GM19452 (cell line): ENCODE measurements around the gene SETBP1.

ENCODE experiments used
- ATAC-seq: cut with Tn5 transposase; IDR thresholded peaks from one replicate; pipeline ENCODE4 v1.9.1; 2021; ENCODE audit not compliant: unreplicated experiment

SETBP1 gene

DNA sequence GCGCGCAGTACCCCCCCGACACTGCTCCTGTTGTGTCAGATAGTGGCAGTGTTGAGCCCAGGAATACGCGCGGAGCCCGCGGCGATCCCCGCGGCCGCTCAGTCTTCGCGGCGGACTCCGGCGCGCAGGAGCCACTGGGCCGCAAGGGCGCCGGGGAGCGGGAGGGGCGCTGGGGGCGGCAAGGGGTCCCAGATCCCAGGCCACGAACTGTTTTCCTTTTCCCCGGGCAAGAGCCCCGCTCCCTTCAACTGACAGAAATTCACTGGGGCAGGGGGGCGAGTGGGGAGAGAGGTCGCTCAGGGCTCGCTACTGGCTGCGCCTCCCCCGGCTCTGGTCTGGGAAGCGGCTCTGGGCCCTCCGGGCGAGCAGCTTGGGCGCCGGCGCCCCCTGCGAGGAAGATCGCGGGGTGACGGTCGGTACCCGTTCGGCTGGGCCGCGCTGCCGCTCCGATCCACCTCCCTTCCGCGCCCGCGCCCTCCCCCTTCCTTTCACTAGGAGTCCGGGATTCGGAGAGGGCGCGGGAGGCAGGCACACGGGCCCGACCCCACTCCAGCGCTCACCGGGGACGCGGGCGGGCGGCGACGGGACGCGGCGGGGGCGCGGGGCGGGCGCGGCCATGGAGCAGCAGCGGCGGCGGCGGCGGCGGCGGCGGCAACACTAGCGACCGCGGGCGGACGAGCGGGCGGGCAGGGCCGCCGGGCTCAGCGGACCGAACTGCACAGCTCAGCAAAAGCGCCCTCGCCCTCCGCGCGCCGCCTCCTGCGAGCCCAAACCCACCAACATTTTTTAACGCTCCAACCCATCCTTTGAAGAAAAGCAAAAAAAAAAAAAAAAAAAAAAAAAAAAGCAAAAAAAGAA lies 1.4 kb upstream of the SETBP1 start:
- peak; percentile 84 for ATAC-seq

DNA sequence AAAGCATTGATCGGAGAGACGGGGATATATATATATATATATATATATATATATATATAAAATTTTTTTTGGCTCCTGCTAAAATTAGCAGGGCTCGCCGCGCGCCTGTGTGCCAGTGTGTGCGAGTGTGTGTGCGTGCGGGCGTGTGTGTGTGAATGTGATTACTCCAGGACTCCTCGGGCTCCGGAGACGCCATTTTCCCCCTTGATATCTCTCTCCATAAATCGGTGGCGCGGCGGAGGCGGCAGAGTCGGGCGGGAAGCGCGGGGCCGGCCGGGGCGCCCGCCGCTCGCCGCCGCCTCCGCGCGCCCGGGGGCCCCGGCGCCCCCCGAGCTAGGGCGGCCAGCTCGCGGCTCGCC lies 795 bp upstream of the SETBP1 start:
- peak; percentile 14 for ATAC-seq

DNA sequence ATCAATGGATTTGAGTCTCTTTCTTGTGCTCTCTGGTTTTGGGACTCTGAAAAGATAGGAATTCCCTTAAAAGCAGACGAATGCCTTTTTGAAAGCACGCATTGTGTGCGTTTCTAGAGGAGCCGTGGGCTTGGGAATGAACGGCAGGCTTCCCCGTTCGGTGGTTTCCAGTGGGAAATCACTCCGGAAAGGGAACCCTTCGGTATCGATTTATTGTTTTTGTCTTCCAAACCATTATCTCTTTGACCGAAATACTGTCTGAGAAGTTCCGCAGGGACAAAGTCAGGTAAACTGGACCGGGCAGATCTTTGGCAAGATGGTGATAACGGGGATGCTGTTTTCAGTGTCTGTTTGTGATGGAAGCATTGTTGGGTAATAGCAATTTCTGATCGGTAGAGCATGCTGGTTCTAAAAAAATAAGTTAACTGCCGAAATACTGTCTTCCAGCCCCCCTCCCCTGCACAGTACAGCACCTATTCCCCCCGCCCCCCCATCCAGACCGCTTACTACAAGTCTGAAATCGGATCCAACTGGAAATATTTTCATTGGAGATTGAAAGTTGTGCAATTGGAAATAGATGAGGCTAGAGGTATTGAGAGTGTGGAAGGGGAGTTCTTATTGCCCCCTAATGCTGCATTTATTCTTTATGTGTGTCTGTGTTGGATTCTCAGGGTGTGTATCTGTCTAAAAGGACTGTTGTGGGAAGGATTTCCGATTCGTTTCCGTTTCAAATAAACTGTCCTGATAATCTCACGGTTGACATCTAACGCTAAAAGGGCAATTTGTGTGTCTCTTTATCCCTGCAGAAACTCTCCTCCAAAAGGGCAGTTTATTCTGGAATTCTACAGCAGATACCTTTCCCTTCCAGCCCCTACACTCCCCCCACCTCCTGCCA lies 635 bp downstream of the SETBP1 start:
- ATAC-seq = no peak

DNA sequence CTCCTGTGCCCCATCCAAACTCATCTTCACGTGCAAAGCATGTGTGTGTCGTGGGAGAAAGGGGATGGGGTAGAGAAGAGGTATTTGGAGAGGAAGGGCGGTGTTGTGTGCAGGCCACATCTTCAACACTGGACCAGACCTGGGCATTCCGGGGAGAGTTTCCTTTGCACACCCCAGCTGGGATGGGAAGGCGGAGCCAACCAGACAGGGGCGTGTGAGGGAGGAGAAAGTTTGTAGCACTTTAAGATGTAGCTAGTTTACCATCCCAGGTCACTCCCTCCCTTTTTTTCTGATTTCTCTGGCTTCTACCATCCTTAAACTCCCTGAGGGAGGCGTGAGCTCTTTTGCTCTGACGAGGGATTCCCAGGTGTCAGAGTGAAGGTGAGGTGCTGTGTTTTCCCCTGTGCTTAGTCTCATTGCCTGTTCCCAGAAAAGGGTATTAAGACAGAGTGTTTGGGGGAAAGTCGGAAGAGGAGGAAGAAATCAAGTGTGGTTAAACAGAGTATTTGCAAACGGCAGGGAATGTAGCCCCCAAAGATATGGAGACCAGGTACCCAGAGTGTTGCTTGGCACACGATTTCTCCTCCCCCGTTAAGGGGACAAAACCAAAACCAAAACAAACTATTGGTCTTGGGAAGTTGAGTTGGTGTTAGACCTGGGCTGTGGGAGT lies 1.6 kb downstream of the SETBP1 start:
- no peak for ATAC-seq

DNA sequence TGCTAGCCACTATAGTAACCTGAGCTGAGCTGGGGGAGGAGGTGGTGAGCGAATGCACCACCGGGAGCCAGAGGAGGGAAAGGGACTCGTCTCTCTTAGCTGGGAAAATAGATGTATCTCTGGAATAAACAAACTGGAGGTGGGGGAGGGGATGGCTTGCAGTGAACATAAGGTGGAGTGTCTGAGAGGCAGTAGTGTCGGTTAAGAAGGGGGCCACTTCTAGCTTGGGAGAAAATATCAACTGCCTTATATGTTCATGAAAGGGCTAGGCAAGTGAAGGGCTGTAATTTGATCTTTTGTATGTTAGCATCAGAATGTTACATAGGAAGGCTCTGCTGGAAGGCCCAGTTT lies 2.2 kb downstream of the SETBP1 start:
- ATAC-seq = no peak

DNA sequence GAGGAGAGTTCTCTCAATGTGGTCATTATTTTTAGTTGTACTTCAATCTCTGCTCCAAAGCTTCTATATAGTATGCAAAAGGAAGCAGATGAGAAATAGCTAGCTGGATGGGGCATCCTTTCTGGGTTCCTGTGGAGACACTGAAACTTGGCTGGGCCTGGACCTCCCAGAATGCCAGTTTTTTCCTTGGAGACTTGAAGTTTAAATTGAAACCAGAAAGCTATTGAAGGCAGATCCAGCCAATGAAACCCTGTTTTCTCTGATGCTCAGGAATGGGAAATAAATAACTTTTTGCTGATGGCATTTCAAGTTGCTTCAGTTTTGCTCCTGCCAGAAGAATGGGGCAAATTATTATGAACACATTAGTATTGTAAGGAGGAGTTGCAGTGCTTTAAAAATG lies 2.9 kb downstream of the SETBP1 start:
- no peak for ATAC-seq

DNA sequence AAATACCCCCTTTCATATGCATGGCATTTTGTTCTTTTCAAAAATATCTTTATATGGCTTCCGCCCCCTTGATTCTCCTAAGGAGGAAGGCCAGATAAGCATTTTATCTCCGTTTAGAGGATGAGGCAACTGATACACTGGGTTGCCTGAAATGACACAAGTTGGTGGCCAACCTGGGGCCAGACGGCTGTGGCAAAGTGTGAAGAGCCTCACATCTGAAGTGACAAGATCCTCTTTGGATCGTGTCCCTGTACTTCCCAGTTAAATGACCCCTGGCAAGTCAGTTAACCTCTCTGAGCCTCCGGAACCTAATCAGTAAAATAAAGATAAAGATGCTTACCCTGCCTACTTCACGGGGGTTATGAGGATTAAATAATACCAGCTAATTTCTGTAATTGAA lies 4.6 kb downstream of the SETBP1 start:
- no peak for ATAC-seq

DNA sequence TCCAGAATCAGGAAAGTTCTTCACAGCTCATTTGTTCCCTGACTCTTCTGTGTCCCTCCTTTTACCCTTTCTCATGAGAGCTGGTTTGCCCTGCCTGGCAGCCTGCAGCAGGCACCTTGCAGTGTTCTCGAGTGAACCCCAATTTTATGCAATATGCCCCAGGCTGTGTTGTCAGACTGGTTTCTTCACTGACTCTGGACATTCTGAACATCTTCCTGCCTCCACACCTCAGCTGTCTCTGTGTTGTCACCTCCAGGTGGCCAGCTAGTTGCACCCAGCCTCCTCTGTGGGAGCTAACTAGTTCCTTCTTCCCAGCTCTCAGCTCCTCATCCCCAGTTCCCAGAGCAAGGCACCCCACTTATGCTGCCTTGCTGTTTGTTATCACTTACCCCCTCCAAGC lies 5.5 kb downstream of the SETBP1 start:
- no peak for ATAC-seq

DNA sequence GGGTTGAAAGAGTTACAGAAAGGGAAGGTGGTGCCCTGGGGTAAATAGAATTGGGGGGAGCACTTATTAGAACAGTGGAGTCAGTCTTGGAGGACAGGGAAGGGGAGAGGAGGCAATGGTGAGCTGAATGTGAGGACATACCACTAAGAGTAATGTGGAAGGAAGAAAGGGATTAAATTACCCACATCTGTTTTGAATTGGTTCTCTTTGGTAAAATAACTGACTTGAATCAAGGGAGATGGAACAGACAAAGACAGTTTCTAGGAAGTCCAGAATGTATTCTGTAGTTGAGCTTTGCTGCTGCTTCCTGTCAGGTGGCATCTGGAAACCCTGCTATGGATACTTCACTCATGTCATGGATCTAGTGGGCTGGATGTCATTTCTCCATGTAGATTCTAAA lies 6.7 kb downstream of the SETBP1 start:
- no peak for ATAC-seq

DNA sequence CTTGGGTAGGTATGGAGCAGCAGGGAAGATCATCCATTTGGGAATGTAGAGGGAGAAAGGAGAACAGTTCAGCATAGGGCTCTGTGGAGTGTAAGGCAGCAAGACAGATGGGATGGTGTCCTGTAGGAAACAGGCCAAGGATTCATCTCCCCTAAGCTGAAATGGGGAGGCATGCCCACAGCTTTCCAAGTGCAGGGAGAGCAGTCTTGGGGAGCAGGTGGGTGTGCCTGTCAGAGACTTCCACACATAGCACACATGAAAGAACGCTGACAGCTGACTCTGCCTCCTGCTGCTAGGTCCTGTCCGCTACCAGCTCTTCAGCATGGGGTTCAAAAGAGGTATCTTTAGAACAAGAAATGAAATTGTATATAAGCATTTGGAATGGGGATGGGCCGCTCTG lies 9.0 kb downstream of the SETBP1 start:
- ATAC-seq = no peak

DNA sequence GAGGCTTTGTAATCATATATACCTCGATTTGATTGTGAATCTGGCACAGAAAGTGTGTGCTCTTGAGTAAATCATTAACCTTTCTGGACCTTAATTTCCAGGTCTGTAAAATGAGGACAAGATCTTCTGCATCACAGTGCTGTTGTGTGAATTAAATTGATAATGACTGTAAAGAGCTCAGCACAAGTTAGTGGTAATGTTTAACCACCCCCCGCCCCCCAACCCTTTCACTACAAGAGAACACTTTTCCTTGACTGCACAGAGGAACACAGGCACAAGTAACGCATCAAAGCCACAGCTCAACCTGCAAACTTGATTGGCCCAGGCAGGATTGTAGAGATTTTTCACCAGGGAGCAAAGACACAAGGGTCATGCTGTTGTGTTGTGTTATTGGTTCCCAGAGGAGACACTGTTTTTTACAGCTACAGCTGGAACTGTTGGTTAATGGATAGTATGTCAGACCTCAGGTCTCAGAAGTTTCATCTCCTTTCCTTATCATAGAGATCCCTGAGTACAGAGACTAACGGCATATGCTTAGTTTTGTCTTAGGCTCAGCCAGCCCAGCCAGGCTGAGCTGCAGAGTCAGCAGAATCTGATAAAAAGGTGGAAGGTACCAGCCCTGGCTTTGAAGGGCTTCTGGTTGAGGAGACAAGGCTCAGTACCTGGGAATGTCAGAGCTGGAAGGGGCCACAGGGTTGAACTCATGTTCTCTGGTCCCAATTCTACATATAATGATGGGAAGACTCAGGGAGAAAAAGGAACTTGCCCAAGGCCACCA lies 10.6 kb downstream of the SETBP1 start:
- no peak for ATAC-seq

DNA sequence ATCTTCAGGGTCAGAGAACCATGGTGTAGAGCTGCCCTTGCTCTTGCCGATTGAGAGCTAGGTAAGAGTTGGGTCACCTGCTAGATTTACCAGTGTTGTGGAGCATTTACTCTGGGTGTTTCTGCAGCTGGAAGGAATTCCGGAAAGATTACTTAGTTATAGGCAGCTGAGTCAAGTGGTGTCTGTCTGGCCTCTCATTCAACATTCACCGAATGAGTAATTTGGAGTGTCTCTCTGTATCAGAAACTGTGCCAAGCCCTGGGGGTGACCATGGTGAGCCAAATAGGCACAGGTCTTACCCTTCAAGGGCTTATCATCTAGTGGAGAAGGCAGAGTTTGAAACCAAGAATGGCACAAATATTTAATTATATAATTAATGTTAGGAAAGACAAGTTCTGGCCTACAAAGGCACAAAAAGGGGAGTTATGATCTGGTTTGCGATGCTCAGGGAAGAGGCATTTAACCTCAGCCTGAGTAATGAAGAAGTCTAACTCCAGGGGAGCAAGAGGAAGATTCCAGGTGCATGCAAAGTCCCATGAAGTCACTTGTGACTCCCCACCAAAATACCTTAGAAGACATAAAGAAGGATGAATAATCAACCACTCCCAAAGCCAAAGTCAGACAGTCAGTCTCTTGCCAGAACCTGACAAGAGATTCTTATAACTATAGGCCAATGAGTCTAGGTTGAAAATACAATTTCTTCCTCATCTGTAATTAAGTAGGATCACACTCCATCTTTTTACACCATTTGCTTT lies 12.5 kb downstream of the SETBP1 start:
- no peak for ATAC-seq

DNA sequence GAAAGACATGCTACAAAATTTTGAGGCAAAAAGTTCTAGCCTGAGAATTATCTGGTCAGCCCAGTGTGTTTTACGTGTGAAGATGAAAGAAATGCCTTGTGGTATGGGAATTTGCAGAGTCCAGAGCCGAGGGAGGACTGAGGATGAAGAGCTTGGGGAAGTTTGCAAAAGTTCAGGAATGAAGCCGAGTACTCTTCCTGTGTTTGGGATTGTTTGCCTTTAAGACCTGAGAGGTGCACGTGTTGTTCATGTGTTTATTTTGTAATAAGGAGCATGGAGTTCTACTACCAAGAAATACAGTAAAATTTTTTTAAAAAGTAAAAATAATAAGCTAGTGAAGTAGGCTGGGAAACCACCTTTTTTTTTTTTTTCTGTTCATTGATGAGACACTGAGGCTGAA lies 14.8 kb downstream of the SETBP1 start:
- ATAC-seq = no peak

DNA sequence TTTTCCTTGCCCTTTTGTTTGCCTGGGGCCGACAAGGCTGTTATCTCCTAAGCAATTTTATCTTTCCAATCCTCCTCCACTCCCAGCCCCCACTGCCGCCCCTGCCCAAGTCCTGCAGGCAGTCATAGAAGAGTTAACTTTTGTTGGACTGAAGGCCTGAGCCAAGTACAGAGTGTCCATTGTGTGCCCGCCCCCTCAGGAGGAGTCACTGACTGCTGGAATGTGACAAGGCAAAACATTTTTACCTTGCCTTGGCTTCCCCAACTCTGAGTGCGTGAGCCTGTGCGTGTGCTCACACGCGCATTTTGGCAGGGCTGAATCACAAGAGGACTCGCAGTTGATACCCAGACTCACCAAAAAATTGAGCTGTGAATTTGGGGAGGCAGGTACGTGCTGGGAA lies 16.2 kb downstream of the SETBP1 start:
- no peak for ATAC-seq

DNA sequence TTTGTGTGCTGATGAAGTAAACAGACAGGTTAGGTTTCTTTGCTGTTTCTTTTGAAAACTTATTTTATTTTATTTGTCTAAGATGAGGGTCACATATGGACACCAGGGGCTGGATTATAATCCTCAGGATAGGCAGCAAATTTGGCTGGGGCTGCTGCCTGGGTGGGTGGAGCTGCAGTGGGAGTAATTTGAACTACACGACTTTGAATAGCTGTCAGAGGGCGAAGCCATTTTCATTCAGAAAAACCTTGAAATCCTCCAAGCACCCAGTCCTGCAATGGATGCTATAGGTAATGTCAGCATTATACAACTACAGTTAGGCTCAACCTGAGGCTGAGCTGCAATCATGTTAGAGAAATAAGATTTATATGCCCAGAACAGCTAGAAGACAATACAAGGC lies 16.6 kb downstream of the SETBP1 start:
- no peak for ATAC-seq

DNA sequence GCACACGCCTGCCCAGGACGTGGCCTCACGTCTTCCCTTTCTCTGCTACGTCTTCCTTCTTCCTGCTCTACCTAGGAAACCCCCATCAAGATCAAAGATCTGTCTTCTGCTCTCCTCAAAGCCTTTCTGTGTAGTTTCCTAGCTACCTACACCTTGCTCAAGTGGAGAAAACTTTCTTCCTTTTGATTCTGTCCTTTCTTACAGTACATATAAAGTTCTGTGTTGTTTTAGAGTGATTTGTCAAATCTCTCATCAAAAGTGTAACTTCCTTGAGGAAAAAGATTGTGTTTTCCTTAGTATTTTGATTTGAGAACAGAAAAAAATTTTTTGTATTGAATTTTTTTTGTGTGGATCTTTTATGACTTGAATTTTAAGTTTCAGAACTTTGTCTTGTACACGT lies 17.8 kb downstream of the SETBP1 start:
- ATAC-seq = no peak

DNA sequence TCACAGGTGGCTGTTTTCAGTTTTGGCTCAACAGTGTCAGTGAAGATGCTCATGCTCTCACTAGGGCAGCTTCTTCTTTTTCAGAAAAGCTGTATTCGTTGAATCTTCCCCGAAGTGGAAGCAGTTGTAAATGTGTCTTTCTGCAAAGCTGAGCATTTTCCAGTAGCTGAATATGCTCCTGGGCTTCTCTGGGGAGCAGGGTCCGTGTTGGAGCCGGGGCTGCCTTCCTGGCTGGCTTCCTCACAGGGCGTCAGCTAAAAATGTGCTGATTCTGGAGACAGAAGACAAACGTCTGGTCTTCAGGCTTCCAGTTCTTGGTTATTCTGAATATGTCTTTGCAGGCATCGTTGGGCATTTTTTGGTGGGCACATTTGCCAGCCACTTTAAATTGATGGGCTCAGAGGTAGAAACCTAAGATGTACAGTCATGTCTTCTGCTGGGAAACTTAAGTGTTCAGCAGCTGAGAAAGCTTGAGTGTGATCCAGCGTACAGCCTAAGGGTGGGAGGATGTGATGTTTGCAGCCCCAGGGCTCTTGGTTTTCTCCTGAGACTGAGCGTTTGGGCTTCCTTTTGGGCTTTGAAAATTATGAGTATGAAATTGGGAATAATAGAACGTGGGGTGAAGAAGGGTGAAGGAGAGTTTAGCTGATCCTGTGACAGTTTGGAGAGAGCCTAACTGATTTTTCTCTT lies 19.0 kb downstream of the SETBP1 start:
- ATAC-seq = no peak

DNA sequence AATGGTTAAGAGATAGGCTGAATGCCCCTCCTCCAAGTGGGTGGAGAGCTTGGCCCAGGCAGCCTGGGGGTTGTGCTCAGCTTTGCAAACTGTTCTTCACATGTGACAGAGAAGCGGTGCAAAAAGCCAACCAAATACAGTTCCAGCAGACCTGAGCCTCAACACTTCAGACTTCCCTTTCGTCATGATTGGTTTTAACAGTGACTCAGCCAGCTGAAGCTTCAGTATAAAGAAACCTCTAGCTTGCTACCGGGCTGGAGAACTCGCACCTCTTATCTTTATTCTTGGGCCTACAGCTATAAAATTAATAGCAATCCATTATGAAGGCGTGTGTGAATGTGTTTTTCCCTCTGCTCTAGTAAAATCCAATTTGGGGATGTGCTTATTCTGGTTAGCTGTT lies 20.0 kb downstream of the SETBP1 start:
- peak; percentile 79 for ATAC-seq

DNA sequence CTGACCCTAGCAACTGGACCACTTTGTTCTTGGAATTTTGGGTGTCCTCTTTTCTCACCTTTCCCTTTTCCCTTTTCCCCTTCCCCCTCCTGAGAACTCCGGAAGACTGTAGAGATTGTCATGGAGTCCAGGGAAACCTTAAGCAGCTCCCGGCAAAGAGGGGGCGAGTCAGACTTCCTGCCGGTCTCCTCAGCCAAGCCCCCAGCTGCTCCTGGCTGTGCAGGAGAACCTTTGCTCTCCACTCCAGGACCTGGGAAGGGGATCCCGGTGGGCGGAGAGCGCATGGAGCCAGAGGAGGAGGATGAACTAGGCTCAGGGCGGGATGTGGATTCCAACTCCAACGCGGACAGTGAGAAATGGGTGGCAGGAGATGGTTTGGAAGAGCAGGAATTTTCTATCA lies 20.5 kb downstream of the SETBP1 start:
- no peak for ATAC-seq

DNA sequence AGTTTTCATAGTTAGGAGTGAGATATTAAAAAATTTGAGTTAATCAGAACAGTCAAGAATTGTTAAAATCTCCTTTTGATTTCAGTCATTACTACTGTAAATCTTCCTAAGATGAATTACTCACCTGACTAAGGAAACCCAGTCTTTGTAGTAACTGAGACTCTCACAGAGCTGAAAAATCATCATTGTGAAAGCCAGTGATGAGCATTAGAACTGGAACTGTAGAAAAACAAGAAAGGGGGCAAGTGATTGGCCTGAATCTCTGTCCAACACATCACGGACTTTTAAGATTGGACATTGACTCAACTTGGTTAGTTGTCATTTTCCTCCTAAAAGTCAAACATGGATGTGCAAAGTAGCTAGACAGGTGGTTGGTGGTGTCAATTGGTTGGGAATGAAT lies 21.9 kb downstream of the SETBP1 start:
- no peak for ATAC-seq
